HG03457 (cell line): Measurements from ENCODE around the gene SPDYE1.

Source experiments
- ATAC-seq: cut with Tn5 transposase; IDR thresholded peaks from one replicate; pipeline ENCODE4 v1.9.1; 2021; ENCODE audit warnings: moderate number of reproducible peaks; ENCODE audit not compliant: unreplicated experiment

SPDYE1 gene

GRCh38 chr7:44042221-44042620 lies 44.5 kb downstream of the SPDYE1 start:
- no peak for ATAC-seq

- no peak for ATAC-seq
Measured at GRCh38 chr7:44043902-44044301, 46.2 kb downstream of the SPDYE1 start.

DNA sequence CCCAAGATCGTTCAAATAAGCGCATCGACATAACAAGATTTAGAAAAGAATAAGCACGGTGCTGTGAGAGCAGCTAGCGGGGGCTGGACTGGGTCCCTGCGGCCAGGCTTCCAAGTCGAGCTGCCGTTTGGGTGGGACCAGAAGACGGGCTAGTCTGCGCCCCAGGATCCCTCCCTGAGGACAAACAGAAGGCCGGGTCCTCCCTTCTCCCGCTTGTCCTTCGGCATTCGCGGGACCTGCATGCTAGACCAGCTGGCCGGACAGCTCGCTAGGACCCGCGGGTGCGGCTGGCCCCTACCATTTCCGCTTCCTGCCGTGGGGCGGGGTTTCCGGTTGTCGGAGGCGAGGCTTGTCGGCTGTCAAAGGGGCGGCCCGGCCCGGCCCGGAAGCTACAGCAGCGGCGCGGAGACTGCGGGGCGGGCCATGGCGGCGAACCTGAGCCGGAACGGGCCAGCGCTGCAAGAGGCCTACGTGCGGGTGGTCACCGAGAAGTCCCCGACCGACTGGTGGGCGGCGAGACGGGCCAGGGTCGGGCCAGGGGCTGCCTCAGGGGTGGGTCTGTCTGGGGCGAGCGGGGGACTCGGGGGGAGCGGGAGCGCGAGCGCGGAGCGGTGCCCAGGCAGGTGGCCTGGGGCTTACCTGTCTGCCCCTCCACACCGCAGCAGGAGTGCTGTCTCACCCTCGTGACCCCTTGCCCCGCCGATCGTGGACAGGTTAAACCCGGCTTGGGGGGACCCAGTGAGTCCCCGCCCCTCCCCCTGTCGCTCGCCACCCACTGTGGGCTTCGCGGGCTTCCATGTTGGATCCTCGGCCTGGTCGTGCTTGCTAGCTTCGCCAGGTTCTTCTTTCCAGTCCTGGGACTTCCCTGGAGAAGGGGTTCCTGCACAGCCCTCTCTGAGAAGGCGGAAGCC lies 46.9 kb downstream of the SPDYE1 start, which contains the start of gene DBNL:
Gene DBNL (plus strand): TSS at position 388 of the 911 bp plus-strand sequence. CDS start 36 bp downstream, at position 424.
- ATAC-seq = peak; percentile 53

DNA sequence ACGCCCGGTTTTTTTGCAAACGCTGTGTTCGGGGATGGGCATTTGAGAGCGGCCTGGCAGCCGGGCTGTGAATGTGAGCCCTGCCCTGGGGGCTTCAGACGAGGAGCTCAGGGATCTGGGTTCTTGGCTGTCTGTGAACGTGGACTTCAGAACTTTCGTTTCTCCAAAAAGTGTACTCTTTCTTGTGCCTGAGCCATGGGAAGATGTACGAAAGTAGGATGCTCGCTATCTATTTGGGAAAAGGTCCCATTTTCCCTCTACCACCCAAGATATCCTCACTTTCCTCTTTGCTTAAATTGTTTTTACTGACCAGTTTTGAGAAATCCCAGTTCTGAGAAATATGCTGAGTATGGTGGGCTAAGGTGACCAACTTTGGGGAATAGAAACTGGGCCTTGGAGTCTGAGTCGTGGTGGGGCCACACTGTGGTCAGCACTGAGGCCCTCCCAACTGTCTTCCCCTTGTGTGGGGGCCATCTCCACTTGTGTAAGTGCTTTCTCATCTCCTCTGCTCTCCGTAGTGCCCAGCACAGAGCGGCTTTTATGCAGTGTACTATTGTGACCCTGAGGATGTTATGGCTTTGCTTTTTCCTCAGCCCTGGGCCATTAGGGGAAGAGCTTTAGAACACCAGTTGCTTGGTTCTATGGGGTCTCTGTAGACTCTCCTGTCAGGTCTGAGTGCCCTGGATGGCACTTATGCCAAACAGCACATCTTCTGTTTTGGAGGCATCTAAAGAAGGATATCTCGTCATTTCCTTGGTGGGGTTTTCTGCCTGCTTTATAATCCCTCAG lies 47.7 kb downstream of the SPDYE1 start:
- ATAC-seq = no peak

DNA sequence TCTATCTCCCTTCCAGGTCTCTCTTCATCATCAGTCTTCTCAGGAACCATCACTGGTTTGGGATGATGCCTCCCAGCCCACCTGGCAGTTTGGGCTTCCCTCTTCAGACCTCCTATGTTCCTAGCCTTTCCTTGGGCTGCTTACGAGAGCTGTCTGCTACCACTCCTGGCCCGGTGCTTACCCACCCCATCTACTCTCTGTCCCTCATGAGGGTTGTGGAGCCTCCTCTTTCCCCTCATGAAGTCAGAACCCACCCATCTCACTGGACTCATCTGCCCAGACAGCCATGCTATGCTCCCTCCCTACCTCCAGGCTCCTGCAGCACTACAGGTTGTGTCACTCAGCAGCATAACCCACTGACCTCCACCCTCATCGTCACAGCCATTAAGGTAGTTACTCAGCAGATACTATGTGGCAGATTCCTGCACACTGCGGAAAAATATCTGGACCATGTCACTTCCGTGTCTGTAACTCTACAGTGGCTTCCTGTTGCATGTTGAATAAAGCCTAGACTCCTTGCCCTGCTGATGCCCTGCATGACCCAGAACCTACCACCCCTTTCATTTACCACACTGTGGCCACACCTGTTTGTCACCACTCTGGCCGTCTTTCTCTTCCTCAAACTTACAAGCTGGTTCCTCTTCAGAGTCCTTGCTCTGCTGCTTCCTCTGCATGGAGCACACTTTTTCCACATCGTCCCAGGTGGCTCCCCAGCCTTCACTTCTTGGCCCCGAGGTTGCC lies 48.8 kb downstream of the SPDYE1 start:
- peak; percentile 49 for ATAC-seq

DNA sequence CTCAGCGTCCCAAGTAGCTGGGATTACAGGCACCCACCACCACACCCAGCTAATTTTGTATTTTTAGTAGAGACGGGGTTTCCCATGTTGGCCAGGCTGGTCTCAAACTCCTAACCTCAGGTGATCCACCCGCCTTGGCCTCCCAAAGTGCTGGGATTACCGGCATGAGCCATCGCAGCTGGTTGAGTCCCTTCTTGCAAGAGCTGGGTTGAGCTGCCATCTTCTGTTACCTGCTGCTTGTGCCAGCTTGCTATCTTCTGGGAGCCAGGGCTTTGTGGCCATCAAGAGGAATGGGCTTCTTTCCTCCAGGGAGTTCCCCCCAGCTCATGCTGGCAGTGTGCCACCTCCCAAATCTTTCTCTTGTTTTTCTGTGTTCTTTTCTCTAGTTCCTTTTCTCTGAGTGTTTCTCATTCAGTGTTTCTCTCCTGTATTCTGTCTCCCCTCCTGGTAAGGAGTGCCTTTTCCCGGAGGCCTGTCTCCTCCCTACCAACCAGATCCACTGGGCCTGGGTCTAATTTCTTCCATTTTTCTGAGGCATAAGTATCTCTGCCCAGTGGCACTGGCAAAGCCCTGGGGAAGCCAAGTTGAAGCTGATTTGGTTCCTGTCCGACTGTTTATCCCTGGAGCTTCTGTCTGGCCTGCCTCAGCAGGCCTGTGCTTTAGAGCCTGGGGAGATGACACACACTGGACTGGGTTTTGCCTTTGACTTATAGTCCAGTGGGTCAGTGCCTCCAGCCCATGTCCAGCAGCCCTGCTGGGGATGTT lies 50.5 kb downstream of the SPDYE1 start:
- ATAC-seq = no peak

DNA sequence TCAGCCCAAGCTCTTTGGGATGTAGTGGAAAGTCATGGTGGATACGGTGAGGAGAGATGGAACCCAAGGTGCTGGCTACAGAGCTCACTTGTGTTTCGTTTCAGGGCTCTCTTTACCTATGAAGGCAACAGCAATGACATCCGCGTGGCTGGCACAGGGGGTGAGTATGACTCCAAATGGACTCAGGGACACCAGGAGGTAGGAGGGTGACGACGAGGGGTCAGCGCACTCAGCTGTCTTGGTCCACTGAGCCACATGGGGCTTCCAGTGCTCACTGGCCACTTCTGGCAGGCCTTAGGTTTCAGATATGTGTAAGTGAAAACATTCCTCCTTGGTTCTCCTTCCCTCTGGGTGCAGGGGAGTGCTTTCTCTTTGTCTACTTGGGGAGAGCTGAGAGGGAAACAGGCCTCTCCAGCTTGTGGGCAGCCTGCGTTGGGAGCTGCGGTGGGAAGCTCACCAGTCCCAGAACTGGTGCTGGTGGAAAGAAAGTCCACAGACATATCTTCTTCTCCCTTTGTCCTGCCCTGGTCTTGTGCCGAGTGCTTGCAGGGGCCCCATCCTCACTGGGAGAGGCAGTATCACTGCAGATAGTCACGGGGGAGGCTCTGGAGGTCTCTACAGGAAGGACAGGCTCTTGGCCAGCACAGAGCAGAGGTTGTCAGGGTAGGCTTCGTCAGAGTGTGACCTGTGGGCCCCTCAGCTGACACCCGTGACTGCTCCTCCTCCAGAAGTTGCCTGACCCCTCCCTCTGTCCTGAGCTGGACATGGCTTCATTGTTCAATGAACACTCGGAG lies 52.6 kb downstream of the SPDYE1 start:
- no peak for ATAC-seq

DNA sequence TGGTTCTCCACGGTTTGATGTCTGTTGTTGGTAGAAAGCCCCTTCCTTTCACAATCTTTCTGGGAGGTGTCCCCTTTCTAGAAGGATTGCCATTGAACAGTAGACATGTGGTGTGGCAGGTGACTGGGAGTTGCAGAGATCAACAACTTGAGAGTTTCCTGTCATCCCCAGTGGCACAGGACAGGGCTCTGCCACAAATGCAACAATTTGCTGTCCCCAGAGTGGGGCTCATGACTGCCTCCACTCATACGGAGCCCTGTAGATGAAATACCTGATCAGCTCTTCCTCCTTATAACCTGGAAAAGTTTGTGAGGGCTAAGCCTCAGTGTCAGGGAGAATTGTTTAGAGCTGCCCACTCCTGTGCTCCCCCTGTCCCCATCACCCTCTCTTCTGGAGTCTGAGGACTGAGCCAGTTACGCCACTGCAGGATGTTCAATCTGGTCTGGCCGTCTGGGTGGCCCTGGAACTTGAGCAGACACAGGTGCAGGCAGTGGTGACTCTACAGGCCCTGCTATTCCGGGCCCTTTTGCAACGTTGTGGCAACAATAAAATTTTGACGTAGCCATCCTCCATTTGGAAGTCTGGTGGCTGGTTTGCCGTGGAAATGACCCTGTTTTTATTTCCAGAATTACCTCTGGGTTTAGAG lies 53.3 kb downstream of the SPDYE1 start:
- ATAC-seq = no peak

- ATAC-seq = no peak
Measured at GRCh38 chr7:44051611-44052220, 54.0 kb downstream of the SPDYE1 start.

GRCh38 chr7:44052771-44053365 lies 55.2 kb downstream of the SPDYE1 start:
- no peak for ATAC-seq

- ATAC-seq = no peak
Measured at GRCh38 chr7:44056681-44057080, 59.0 kb downstream of the SPDYE1 start.

DNA sequence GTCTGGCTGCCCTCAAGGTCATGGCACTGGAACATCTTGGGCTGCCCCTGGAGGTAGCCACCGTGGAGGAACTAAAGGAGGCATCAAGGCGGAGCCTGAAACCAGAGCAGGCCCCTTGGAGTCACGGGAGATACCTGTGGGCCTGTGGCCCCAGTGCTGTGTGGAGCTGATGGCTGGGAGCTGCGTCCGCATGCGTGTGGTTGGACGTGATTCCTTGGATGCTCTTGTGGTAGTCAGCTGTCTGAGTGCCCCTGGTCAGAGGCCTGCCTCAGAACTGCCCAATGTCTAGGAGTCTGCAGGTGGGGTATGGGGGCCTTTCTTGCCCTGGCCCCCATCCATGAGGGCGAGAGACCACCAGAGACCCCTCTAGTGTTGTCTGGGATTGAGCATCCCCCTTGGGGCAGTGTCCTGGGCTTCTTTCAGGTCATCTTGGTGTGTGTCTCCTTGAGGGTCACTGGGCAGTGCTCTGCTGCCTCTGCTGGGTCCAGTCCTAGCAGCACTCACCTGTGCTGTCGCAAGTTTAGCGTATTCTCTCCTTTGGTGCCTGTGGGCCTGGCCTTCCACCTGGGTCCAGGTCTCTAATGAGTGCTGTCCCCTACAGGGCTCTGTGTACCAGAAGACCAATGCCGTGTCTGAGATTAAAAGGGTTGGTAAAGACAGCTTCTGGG lies 59.6 kb downstream of the SPDYE1 start:
- no peak for ATAC-seq

GRCh38 chr7:44057849-44058758 lies 60.4 kb downstream of the SPDYE1 start:
- ATAC-seq = no peak

GRCh38 chr7:44058759-44059218 lies 61.1 kb downstream of the SPDYE1 start:
- ATAC-seq = no peak

DNA sequence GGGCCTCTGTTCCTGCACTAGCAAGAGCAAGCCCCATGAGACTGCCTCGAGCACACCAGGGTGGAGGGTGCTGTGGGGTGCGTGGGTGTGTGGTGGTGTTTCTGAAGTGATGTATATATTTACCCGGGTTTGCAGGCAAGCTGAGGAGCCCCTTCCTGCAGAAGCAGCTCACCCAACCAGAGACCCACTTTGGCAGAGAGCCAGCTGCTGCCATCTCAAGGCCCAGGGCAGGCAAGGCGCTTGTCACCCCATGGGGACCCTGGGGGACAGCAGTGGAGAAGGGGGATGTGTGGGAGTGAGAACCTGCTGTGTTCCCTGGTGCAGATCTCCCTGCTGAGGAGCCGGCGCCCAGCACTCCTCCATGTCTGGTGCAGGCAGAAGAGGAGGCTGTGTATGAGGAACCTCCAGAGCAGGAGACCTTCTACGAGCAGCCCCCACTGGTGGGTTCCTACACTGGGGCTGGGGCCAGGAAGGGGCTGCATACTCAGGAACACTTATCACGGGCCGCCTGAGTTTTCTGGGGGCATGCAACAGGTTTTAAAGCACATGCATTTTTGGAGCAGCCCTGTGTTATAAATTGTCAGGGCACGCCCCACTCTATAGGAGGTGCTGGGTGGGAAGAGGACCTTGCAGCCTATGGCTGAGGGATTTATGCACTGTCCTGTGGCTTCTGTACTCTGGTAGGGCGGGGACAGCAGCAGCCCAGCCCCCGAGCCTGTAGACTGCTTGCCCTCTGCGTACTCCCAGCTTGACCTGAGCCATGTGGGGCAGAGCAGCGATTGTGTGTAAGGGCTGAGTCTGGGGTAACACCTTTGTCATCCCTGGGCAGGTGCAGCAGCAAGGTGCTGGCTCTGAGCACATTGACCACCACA lies 61.8 kb downstream of the SPDYE1 start:
- no peak for ATAC-seq
